ENCODE results near the gene TTC28. TPM values are rescaled to one million over a fixed set of nuclear protein-coding genes. Genes with fewer than 3 reads are reported as not detected.

Gene TTC28
- total RNA-seq, 1 experiment from 2014 or later = 0.12 TPM

- TF ChIP-seq FOSL1 (IDR thresholded peaks at IDR 0.05; ENCODE audit: low read depth) (no peak), ELF1 (IDR thresholded peaks at IDR 0.05; ENCODE audit: borderline replicate concordance, low read depth) (no peak), ZNF274 (IDR thresholded peaks at IDR 0.05; ENCODE audit: low read depth, low read length) (no peak), JUND (IDR thresholded peaks at IDR 0.05) (no peak), POLR2AphosphoS5 (IDR thresholded peaks at IDR 0.05; ENCODE audit: low read depth, low read length) (no peak), EZH2 (IDR thresholded peaks at IDR 0.05) (no peak), RAD21 (IDR thresholded peaks at IDR 0.05; ENCODE audit: low read depth) (no peak), YY1 (IDR thresholded peaks at IDR 0.05; ENCODE audit: extremely low read depth, insufficient replicate concordance, low read depth, low read length) (no peak)
- TF ChIP-seq, protein P1, sequence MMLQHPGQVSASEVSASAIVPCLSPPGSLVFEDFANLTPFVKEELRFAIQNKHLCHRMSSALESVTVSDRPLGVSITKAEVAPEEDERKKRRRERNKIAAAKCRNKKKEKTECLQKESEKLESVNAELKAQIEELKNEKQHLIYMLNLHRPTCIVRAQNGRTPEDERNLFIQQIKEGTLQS (IDR thresholded peaks at IDR 0.05) = no peak
Measured at GRCh38 chr22:27984001-27984695, 695.5 kb downstream of the TTC28 start (continued).

GRCh38 chr22:27983361-27983791, 696.3 kb downstream of the TTC28 start:
- Histone ChIP-seq H3K4me1 (ENCODE audit: control insufficient read depth in 1 of 2, insufficient read depth in 2 of 2, low read length in 2 of 2) (no peaks in the 10 kb centered on the region), H3K27me3 (ENCODE audit: insufficient read depth, low read length) (no peaks in the 10 kb centered on the region), H3K4me3 (replicated peaks in 1 of 2; ENCODE audit: low read depth in 1 of 2, low read length in 2 of 2) (no peak overlapping the region), H3K9me2 (ENCODE audit: insufficient read depth) (no peaks in the 10 kb centered on the region), H3K9me3 (ENCODE audit: control insufficient read depth in 1 of 2, insufficient read depth in 1 of 2, low read depth in 1 of 2, low read length in 2 of 2) (no peaks in the 10 kb centered on the region), H3K79me2 (ENCODE audit: insufficient read depth, low read length) (no peaks in the 10 kb centered on the region), H3K9ac (ENCODE audit: low read length) (no peak overlapping the region), H3K4me2 (ENCODE audit: low read length) (no peak overlapping the region), H2AFZ (ENCODE audit: low read depth, low read length, poor library complexity, severe bottlenecking) (no peak overlapping the region), H3K36me3 (ENCODE audit: control insufficient read depth in 1 of 2, insufficient read depth in 2 of 2, low read length in 2 of 2) (no peaks in the 10 kb centered on the region), H4K20me1 (ENCODE audit: insufficient read depth) (no peaks in the 10 kb centered on the region), H3K27ac (ENCODE audit: low read depth, low read length) (no peak overlapping the region)
- ATAC-seq (no peak), DNase-seq (ENCODE audit: low read depth, low spot score) (no peak)
- intact Hi-C loops (cut with micrococcal nuclease) = no loop called here
- RAD21 ChIA-PET (ENCODE audit: low non-redundant PET in 1 of 2, low total read pairs in 2 of 2, uncharacterized antibody in 2 of 2, unreplicated experiment in 2 of 2) = no interaction called here
- BruUV-seq (replicated peaks) = no TSS peak
- TF ChIP-seq SP1 (IDR thresholded peaks at IDR 0.05; ENCODE audit: low read depth) (no peak), POLR2AphosphoS5 (IDR thresholded peaks at IDR 0.05; ENCODE audit: low read depth, low read length) (no peak), SIN3A (IDR thresholded peaks at IDR 0.05; ENCODE audit: low read depth) (no peak), ZBTB33 (IDR thresholded peaks at IDR 0.05; ENCODE audit: extremely low read depth, insufficient replicate concordance, low read length) (no peak), SRF (IDR thresholded peaks at IDR 0.05; ENCODE audit: low read depth) (no peak), ELF1 (IDR thresholded peaks at IDR 0.05; ENCODE audit: borderline replicate concordance, low read depth) (no peak), EGR1 (IDR thresholded peaks at IDR 0.05; ENCODE audit: low read depth) (no peak), REST (IDR thresholded peaks at IDR 0.05; ENCODE audit: low read depth) (no peak), ZNF274 (IDR thresholded peaks at IDR 0.05; ENCODE audit: low read depth, low read length) (no peak), FOSL1 (IDR thresholded peaks at IDR 0.05; ENCODE audit: low read depth) (no peak), ZFX (IDR thresholded peaks at IDR 0.05) (no peak)
- CTCF ChIA-PET = no interaction called here
- POLR2A ChIA-PET = no interaction called here
